ENCODE measurements around the gene SENP3. TPM values are rescaled to one million over a fixed set of nuclear protein-coding genes. Genes with fewer than 3 reads are reported as not detected.
A peak's percentile ranks its signal among the peaks of the same experiment; 100 is the strongest.

SENP3 gene
- 10 to 100 TPM; 85.5 to 93.2 (median 91.8) TPM for polyA plus RNA-seq (ENCODE audit: insufficient read length in 3 of 3)

DNA sequence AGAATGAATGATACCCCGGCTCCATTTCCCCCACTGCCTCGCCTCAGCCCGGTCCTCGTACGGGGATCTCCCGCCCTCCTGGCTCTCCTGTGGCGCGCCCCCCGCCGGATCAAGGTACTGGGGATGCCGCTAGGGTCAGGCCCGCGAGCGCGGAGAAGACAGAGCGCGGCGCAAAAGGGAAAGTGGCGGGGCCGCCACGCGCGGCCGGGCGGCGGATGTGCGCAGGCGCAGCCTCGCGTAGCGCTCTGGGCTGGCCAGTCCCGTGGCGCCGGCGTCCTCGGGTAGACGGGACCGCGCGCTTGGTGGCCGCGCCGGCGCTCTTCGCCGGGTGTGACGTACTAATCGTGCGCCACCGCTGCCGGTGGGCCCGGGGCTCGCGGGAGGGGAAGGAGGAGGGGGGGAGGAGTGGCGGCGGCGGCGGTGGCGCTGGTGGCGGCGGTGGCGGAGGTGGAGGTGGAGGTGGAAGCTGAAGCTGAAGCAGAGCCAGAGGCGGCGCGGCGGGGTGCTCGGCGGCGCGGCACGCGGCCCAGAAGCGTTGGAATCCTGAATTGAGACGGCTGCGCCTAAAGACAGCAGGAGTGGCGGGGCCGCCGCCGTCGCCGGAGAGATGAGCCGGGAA, at the start of gene SENP3:
Gene SENP3 (plus strand): TSS at position 331 of the 619 bp plus-strand sequence. CDS start 1,158 bp downstream, outside the sequence.
- DNase-seq (ENCODE audit: low read depth in 3 of 3, low spot score in 2 of 3) = peak in 2 of 3 donors; percentile 70 to 85

GRCh38 chr17:7512105-7512504, 49.6 kb upstream of the SENP3 start:
- DNase-seq (ENCODE audit: low read depth in 3 of 3, low spot score in 2 of 3) = no peak

DNA sequence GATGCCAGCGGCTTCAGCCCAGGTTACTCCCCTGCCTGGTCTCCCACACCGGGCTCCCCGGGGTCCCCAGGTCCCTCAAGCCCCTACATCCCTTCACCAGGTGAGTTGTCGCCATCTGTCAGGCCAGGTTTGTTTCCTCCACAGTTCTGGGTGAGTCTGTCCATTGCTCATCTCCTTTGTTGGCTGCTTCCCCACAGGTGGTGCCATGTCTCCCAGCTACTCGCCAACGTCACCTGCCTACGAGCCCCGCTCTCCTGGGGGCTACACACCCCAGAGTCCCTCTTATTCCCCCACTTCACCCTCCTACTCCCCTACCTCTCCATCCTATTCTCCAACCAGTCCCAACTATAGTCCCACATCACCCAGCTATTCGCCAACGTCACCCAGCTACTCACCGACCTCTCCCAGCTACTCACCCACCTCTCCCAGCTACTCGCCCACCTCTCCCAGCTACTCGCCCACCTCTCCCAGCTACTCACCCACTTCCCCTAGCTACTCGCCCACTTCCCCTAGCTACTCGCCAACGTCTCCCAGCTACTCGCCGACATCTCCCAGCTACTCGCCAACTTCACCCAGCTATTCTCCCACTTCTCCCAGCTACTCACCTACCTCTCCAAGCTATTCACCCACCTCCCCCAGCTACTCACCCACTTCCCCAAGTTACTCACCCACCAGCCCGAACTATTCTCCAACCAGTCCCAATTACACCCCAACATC, 48.7 kb upstream of the SENP3 start:
- DNase-seq (ENCODE audit: low read depth in 3 of 3, low spot score in 2 of 3) = no peak

DNA sequence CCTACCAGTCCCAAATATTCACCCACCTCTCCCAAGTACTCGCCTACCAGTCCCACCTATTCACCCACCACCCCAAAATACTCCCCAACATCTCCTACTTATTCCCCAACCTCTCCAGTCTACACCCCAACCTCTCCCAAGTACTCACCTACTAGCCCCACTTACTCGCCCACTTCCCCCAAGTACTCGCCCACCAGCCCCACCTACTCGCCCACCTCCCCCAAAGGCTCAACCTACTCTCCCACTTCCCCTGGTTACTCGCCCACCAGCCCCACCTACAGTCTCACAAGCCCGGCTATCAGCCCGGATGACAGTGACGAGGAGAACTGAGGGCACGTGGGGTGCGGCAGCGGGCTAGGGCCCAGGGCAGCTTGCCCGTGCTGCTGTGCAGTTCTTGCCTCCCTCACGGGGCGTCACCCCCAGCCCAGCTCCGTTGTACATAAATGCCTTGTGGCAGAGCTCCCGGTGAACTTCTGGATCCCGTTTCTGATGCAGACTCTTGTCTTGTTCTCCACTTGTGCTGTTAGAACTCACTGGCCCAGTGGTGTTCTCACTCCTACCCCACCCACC, 47.8 kb upstream of the SENP3 start:
- no peak for DNase-seq (ENCODE audit: low read depth in 3 of 3, low spot score in 2 of 3)

- DNase-seq (ENCODE audit: low read depth in 3 of 3, low spot score in 2 of 3) = no peak
Observed at GRCh38 chr17:7515911-7516610, 45.7 kb upstream of the SENP3 start.

GRCh38 chr17:7523033-7523432, 38.7 kb upstream of the SENP3 start:
- DNase-seq (ENCODE audit: low read depth in 3 of 3, low spot score in 2 of 3) = no peak

DNA sequence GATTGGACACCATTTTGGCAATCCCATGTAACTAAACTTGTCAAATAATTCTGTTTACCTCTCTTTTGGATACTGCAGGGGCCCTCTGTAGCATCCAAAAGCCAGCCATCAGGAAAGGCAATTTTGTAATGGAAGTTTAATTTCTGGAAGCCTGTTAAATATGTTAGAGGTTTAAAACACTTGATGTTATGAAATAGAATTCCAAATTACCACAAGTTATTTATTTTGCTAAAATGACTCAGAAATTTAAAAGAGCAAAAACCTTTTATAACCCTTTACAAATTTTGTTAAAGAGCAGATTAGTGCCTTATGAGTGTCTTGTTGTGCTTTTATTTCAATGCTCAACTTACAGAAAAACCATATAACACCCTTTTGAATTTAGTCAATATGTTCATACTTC, 32.9 kb upstream of the SENP3 start:
- no peak for DNase-seq (ENCODE audit: low read depth in 3 of 3, low spot score in 2 of 3)

DNA sequence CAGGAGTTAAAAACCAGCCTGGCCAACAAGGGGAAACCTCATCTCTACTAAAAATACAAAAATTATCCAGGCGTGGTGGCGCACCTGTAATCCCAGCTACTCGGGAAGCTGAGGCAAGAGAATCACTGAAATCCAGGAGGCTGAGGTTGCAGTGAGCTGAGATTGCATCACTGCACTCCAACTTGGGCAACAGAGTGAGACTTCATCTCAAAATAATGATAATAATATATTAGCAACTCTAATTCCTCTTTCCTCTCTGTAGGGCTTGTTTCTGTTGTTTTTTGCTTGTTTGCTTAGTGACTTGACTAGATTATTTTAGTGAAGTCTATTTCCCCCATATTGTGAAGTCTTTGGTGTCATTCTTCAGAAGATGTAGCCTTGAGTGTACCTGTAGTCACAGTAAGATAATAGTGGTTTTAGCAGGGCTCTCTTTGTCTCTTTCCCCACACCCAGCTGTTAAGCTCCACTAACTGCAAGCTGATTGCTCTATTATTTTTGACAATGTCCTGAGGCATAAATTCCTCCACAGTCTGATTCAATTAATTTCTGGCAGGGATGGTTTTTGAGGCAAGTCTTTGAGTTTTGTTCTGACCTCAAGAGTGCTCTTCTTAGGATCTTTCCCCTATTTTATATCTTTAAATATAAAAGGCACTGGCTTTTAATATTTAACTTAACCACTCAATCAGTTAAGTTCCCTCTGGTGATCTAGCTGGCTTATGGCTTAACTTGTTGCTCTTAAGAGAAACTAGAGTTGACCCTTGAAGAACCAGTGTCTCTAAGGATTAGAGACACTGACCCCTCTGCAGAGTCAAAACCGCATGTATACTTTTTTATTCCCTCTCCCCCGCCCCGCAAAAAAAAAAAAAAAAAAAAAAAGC, 31.5 kb upstream of the SENP3 start:
- DNase-seq (ENCODE audit: low read depth in 3 of 3, low spot score in 2 of 3) = no peak

DNA sequence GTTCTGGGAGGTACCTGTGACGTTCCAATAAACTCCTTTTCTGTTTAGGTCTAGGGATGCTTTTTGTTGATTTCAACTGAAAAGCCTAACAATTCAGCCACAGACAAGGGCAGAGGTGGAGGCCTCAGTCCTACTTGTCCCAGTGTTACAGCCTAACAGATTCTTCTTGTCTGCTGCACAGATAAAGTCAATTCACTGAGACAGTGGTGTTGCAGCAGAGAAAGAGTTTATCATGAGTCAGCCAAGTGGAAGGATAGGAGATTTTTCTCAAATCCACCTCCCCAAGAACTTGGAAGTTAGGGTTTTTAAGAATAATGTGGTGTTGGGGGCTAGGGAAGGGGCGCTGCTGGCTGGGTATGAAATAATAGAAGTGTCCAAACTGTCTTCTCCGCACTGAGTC, 23.7 kb upstream of the SENP3 start:
- DNase-seq (ENCODE audit: low read depth in 3 of 3, low spot score in 2 of 3) = no peak

GRCh38 chr17:7538891-7539545, 22.7 kb upstream of the SENP3 start:
- DNase-seq (ENCODE audit: low read depth in 3 of 3, low spot score in 2 of 3) = no peak

DNA sequence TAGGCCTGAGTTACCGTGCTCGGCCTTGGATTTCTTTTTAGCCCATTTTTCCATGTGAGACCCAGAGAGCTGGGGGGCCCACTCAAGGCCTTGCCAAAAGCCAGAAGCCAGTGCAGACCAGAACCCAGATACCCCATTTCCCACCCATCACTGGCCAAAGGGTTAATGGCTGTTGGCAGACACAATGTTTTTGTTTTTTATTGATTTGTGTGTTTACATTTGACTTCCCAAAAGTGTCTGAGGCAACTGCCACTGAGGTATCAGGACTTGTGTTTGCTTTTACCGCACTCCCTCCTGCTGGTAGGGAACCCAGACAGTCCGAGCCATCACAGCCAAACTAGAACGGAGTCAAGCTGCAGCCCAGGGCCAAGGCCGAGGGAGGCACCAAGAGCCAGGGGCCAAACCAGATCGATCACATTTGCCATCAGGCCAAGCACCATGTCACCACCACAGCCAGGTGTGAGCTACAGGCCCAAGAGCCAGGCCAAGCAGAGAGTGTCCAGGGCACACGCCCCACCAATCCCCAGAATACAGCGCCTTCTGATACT, 20.6 kb upstream of the SENP3 start:
- DNase-seq (ENCODE audit: low read depth in 3 of 3, low spot score in 2 of 3) = no peak

DNA sequence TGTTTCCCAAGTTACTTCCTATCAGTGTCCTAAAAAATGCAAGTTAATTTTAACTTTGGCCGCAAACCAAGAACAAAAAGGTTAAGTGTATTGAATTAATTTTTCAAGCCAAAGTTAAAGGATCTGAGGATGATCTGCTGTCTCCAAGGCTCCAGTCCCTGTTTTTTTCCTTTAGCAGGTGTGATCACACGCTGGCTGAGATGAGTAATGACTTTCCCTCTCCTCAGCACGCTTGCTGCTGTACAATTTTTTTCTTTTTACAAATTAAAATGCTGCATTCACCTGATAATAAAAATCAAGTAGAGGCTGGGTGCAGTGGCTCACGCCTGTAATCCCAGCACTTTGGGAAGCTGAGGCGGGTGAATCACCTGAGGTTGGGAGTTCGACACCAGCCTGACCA, 16.8 kb upstream of the SENP3 start:
- no peak for DNase-seq (ENCODE audit: low read depth in 3 of 3, low spot score in 2 of 3)

- DNase-seq (ENCODE audit: low read depth in 3 of 3, low spot score in 2 of 3) = no peak
Observed at GRCh38 chr17:7548585-7549400, 12.9 kb upstream of the SENP3 start, which contains the start of gene TNFSF12. Gene TNFSF12 (plus strand): TSS chr17:7549058. CDS start chr17:7549154, 96 bp downstream.

GRCh38 chr17:7549401-7550055, 12.2 kb upstream of the SENP3 start:
- DNase-seq (ENCODE audit: low read depth in 3 of 3, low spot score in 2 of 3) = no peak

DNA sequence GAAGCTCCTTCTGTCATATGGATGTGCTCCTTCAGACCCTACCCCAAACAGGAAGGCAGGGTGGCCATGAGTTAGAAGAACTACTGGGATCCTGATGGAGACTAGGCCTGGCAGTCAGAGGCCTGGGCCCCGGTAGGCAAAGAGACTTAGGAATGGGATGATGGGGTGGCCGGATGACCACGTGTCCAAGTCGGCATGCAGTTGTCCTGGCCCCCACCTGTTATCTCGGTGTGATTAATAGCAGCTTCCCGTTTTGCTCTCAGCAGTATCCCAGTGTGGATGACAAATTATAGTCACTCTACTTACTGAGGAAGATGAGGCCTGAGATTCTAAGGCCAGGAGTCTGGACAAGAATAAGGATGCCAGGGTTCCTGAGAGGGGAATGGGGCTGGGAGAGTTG, 11.4 kb upstream of the SENP3 start:
- DNase-seq (ENCODE audit: low read depth in 3 of 3, low spot score in 2 of 3) = no peak

GRCh38 chr17:7551396-7551795, 10.3 kb upstream of the SENP3 start:
- no peak for DNase-seq (ENCODE audit: low read depth in 3 of 3, low spot score in 2 of 3)

DNA sequence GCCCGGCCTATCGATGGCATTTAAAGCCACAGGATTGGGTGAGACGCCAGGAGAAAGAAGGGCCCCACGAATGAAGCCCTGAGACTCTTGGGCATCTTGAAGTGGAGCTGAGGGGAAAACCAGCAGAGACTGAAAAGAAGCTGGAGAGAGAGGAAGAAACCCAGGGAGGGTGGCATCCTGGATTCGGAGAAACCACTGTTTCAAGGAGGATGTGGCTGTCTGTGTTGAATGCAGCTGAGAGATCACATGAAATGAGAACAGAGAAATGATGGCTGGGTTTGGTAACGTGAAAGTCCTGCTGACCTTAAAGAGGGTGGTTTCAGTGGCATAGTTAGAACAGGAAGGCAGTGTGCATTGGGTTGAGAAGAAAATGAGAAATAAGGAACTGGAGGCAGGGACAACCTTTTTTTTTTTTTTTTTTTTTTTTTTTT, 9.1 kb upstream of the SENP3 start:
- DNase-seq (ENCODE audit: low read depth in 3 of 3, low spot score in 2 of 3) = no peak

GRCh38 chr17:7553356-7553755, 8.4 kb upstream of the SENP3 start:
- no peak for DNase-seq (ENCODE audit: low read depth in 3 of 3, low spot score in 2 of 3)

Measured in right renal cortex interstitium (tissue), 3 donors.